HG03354 (cell line): ENCODE results near the gene TEDC2.
"Not testable (repeated sequence)": the region's sequence is repeated elsewhere in the genome, so short reads cannot be mapped to it uniquely, and the experiment has no call there.

Source experiments
- ATAC-seq: cut with Tn5 transposase; IDR thresholded peaks from one replicate; pipeline ENCODE4 v1.9.1; 2021; ENCODE audit warnings: mild to moderate bottlenecking; ENCODE audit not compliant: unreplicated experiment, poor library complexity, severe bottlenecking

The TEDC2 gene

GRCh38 chr16:2459647-2460390 is at the start of gene TEDC2:
Gene TEDC2, plus strand, starts transcription at chr16:2460109. Its CDS starts 36 bp downstream, at chr16:2460145.
- peak; percentile 90 for ATAC-seq

GRCh38 chr16:2415085-2415484 is 44.8 kb upstream of the TEDC2 start:
- ATAC-seq = no peak

- no peak for ATAC-seq
Measured at GRCh38 chr16:2420035-2420434, 39.9 kb upstream of the TEDC2 start.

- no peak for ATAC-seq
Measured at GRCh38 chr16:2422123-2422867, 37.6 kb upstream of the TEDC2 start.

- no peak for ATAC-seq
Measured at GRCh38 chr16:2424061-2425007, 35.6 kb upstream of the TEDC2 start.

DNA sequence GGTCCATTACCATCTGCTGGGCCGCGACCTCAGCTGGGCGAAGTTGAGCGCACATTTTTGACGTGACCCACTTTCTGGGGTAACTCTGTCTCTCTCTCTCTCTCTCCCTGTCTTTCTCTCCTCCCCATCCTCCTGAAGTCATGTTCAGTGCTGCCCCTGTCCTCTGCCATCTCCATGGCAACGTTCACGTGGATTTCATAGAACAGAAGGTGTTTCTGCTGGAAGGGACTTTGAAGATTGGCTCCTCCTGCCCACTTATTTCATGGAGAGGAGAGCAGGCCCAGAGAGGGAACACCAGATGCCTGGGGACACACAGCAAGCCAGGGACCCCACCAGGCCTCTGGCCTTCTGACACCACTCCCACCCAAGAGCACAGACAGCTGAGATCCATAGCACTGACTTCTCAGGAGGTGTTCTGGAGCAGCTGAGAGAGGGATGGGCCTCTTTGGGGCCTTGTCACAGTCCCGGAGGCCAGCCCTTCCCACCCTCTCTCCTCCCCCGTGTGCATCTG is 34.8 kb upstream of the TEDC2 start:
- ATAC-seq = no peak

DNA sequence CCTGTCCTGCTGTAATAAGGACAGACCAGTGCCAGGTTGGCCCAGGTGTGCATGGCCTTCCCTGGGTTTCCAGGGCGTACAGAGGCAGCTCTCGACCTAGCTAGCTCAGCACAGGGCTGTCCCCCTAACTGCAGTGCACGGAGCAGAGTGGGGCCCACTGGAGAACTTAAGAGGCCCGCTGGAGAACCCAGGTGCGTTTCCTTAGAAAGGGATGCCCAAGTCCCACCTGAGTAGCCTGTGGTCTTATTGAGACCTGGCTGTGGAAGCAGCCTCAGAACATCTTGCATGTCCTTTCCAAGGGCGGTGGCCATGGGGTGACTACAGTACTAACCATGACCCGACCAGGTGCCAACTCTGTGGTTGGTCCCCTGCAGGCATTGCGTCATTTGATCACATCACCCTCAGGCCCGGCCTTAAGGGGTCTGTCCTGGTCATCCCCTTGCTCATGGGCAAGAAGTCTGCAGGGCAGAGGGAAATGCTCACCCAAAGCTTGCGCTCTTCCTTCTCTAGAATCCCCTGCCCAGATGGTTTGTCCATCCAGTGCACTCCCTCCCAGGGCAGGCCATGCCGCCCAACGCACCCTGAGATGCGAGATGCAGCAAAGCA is 34.0 kb upstream of the TEDC2 start:
- ATAC-seq = no peak

DNA sequence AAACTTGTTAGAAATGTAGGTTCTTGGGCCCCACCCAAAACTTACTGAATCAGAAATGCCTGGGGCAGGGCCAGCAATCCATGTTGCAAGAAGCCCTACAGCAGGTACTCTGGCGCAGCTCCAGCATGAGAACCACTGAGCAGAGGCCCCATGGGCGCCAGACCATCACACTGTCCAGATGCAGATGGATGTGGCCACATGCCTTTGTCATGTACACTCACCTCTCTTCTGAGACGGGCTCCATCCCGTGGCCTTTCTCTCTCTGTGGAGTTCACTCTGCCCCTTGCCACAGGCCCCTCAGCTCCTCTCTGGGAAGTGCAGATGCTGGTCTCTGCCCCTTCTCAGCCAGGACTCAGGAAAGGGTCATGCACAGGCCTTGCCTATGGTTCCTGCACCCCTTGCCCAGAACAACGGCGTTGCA is 33.0 kb upstream of the TEDC2 start:
- ATAC-seq = no peak

DNA sequence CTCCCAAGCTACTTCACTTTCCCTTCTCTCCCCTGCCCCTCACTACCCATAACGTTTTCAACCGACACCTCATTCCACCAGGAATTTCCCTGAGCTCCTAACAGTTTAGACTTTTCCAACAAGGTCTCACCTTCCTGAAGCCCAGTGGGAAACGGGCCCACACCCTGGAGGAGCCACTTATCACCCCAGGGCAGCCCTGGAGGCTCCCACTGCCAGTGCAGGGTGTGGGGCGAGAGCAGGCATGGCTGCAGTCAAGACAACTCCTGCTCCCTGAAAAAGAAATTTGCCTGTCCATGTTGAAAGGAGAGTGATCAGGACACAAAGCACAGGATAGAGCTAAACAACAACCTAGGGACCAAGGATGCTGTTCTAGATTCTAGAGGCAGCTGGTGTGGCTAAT is 32.4 kb upstream of the TEDC2 start:
- ATAC-seq = no peak

DNA sequence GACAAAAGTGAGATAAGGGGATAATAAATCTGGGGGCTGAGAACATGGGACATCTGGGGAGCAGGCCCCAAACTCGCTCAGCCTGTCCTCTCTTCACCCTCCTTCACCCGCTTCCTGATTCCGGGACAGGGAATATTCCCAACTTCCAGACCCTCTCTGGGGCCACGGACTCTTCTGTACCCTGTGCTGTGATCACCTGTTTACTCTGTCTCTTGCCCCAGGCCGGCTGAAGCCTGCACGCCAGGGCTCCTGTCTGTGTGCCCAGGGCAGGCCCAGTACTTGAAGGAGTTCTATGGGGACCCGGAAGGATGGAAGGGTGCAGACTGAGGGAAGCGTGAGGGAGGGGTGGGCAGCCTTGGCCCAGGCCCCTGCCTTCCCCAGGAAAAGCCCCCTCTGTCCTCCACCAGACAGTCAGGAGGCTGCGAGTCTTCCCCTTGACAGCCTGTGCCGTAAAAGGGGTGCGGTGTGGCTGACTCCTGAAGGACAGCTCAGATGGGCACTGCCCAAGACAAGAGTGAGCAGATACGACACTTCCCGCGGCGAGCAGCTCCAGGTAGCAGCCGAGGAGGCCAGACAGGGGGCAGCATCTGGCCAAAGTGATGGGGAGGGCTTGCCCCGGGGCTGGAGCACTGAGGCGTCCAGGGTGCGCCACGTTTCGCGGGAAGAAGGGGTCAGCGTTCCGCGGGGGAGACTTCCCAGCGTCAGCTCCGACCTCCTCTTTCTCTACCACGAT is 31.7 kb upstream of the TEDC2 start:
- ATAC-seq = no peak

DNA sequence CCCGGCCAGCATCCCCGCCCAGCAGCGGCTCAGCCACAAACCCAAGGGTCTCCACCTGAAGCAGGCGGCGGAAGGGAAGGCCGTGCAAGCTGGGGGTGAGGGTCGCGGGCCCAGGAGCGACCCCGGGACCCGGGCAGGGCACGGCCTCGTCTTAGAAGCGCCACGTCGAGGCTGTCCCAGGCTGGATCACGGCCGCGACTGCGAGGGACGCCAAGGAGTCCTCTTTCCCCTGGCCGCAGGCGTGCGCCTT is 31.2 kb upstream of the TEDC2 start:
- no peak for ATAC-seq

DNA sequence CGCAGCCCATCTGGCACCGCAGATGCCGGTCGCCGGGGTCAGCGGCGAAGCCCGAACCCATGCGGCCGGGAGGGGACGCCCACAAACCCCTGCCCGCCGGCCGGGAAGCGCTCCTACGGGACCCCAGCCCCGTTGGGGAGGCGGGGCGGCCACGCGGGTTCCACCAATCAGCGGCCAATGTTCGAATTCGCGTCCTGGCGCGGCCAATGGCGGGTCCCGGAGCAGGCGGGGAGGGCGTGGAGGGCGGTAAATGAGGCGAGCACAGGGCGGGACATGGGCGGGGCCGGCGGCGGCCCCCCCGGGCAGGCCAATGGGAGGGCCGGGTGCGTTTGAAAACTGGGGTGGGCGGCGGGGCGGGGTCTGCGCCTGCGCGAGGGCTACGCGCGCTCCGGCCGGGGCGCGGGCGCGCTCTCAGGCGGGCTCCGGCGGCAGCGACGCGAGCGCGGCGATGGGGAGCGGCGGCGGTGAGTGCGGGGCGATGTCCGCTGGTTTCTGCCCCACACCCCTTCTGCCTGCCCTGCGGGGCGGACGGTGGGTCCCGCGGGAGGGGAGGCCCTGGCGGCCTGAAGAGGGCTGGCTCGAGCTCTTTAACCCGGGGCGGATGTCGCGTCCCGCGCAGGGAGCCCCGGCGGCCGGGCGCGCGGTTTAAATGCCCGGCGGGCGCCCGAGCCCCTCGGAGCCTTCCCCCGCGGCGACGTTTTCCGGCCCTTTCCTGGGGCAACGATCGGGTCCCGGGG is 30.7 kb upstream of the TEDC2 start, which contains the start of gene CCNF:
Gene CCNF, plus strand, starts transcription at position 414 of the 737 bp plus-strand sequence. Its CDS starts 35 bp downstream, at position 449.
- peak; percentile 85 for ATAC-seq

DNA sequence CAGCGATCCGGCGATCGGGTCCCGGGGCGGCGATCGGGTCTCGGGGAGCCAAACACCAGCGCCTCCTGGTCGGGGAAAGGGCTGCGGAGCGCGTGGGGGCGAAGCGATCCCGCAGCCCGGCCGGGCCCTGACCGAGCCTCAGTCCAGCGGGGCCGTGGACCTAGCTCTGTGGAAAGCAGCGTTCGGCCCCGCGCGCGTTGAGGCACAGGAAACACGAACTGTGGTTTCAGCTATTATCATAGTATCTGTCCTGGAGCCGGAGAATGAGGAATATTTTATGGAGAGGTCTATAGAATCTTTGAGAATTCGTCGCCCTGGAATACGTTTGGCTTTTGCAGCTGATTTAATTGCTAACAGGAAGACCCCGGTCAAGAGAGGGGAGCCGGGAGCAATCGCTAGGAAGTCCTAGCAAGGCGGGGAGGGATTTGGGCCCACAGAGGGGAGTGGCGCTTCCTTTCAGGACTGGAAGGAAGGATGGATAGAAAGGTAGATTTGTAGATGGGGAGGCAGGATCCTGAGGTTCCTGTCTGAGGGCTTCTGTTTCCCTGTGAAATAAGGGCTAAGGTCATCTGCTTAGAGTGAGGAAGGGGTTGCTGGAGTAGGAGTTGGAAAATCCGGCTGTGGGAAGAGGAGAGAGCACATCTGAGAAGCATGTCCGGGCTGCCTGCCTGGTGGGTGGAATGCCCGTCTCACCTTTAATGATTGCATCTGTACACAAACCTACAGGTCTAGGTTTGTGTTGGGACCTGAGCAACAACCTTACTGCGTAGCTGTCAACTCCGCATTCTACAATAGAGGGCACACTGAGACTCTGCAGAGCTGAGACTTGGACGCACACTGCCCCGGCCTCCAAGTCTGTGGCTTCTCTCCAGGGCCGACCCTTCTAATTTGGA is 29.9 kb upstream of the TEDC2 start:
- peak; percentile 2 for ATAC-seq

GRCh38 chr16:2432286-2432685 is 27.6 kb upstream of the TEDC2 start:
- ATAC-seq = no peak

GRCh38 chr16:2432801-2433505 is 27.0 kb upstream of the TEDC2 start:
- ATAC-seq = no peak

DNA sequence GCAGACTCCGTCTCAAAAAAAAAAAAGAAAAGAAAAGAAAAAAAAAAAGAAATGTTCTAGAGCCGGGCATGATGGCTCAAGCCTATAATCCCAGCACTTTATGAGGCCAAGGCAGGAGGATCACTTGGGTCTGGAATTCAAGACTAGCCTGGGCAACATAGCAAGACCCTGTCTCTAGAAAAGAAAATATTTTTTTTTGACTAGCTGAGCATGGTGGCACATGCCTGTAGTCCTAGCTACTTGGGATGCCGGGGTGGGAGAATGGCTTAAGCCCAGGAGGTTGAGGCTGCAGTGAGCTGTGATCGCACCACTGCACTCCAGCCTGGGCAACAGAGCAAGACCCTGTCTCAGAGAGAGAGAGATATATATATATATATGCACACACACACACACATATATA is 24.7 kb upstream of the TEDC2 start:
- not testable (repeated sequence) for ATAC-seq

- no peak for ATAC-seq
Measured at GRCh38 chr16:2436110-2436509, 23.8 kb upstream of the TEDC2 start.
